Measurements from ENCODE around the gene NMNAT2.

- TF ChIP-seq EZH2 (IDR thresholded peaks at IDR 0.05) (no peak), CTCF (IDR thresholded peaks at IDR 0.05) (no peak)
Measured at GRCh38 chr1:183289051-183289496, 129.1 kb downstream of the NMNAT2 start.
